ENCODE measurements around the gene GIT2.

GIT2 gene

GRCh38 chr12:109946505-109946904, 49.7 kb downstream of the GIT2 start:
- Histone ChIP-seq H3K27ac (no peak overlapping the region), H3K9ac (no peak overlapping the region), H3K4me1 (ENCODE audit: low read depth, poor library complexity, severe bottlenecking) (no peaks in the 10 kb centered on the region)

GRCh38 chr12:109944561-109945359, 51.4 kb downstream of the GIT2 start:
- Histone ChIP-seq H3K4me2 (no peak overlapping the region), H3K9ac (no peak overlapping the region), H3K4me1 (ENCODE audit: low read depth, poor library complexity, severe bottlenecking) (no peaks in the 10 kb centered on the region), H2AFZ (ENCODE audit: low read depth) (no peak overlapping the region), H4K20me1 (ENCODE audit: insufficient read depth) (no peaks in the 10 kb centered on the region), H3K4me3 (IDR thresholded peaks at IDR 0.05; ENCODE audit: insufficient read depth, low read depth, low read length) (no peak overlapping the region), H3K27me3 (ENCODE audit: insufficient read depth, low read depth) (no peaks in the 10 kb centered on the region), H3K36me3 (ENCODE audit: insufficient read depth) (no peaks in the 10 kb centered on the region), H3K27ac (no peak overlapping the region), H3K79me2 (ENCODE audit: insufficient read depth, low read depth) (no peaks in the 10 kb centered on the region)
- TF ChIP-seq CTCF (conservative IDR thresholded peaks at IDR 0.05; ENCODE audit: low read depth, low read length) = no peak

More at GRCh38 chr12:109946505-109946904, 49.7 kb downstream of the GIT2 start:
- TF ChIP-seq CTCF (conservative IDR thresholded peaks at IDR 0.05; ENCODE audit: low read depth, low read length) = no peak
- H3K27me3 ChIP-seq (ENCODE audit: insufficient read depth, low read depth) = no peaks in the 10 kb centered on the region
- H3K79me2 ChIP-seq (ENCODE audit: insufficient read depth, low read depth) = no peaks in the 10 kb centered on the region
- H3K4me3 ChIP-seq (IDR thresholded peaks at IDR 0.05; ENCODE audit: insufficient read depth, low read depth, low read length) = no peak overlapping the region
- H3K36me3 ChIP-seq (ENCODE audit: insufficient read depth) = no peaks in the 10 kb centered on the region
- H2AFZ ChIP-seq (ENCODE audit: low read depth) = no peak overlapping the region
- H4K20me1 ChIP-seq (ENCODE audit: insufficient read depth) = no peaks in the 10 kb centered on the region
- no peak overlapping the region for H3K4me2 ChIP-seq

GRCh38 chr12:109943811-109944210, 52.4 kb downstream of the GIT2 start:
- Histone ChIP-seq H3K36me3 (ENCODE audit: insufficient read depth) (no peaks in the 10 kb centered on the region), H3K4me1 (ENCODE audit: low read depth, poor library complexity, severe bottlenecking) (no peaks in the 10 kb centered on the region)

GRCh38 chr12:109940339-109940923, 55.7 kb downstream of the GIT2 start:
- TF ChIP-seq CTCF (conservative IDR thresholded peaks at IDR 0.05; ENCODE audit: low read depth, low read length) = no peak
- H3K27ac ChIP-seq = no peak overlapping the region
- no peak overlapping the region for H3K4me3 ChIP-seq (IDR thresholded peaks at IDR 0.05; ENCODE audit: insufficient read depth, low read depth, low read length)
- H3K9ac ChIP-seq = no peak overlapping the region
- no peak overlapping the region for H2AFZ ChIP-seq (ENCODE audit: low read depth)
- no peaks in the 10 kb centered on the region for H4K20me1 ChIP-seq (ENCODE audit: insufficient read depth)
- H3K79me2 ChIP-seq (ENCODE audit: insufficient read depth, low read depth) = no peaks in the 10 kb centered on the region
- H3K4me1 ChIP-seq (ENCODE audit: low read depth, poor library complexity, severe bottlenecking) = no peaks in the 10 kb centered on the region
- H3K4me2 ChIP-seq = no peak overlapping the region
- H3K27me3 ChIP-seq (ENCODE audit: insufficient read depth, low read depth) = no peaks in the 10 kb centered on the region
- H3K36me3 ChIP-seq (ENCODE audit: insufficient read depth) = no peaks in the 10 kb centered on the region

More at GRCh38 chr12:109943811-109944210, 52.4 kb downstream of the GIT2 start:
- no peak overlapping the region for H3K4me3 ChIP-seq (IDR thresholded peaks at IDR 0.05; ENCODE audit: insufficient read depth, low read depth, low read length)
- no peak overlapping the region for H2AFZ ChIP-seq (ENCODE audit: low read depth)
- no peaks in the 10 kb centered on the region for H3K79me2 ChIP-seq (ENCODE audit: insufficient read depth, low read depth)
- H3K27me3 ChIP-seq (ENCODE audit: insufficient read depth, low read depth) = no peaks in the 10 kb centered on the region
- no peak overlapping the region for H3K4me2 ChIP-seq
- no peaks in the 10 kb centered on the region for H4K20me1 ChIP-seq (ENCODE audit: insufficient read depth)
- no peak for TF ChIP-seq CTCF (conservative IDR thresholded peaks at IDR 0.05; ENCODE audit: low read depth, low read length)
- H3K27ac ChIP-seq = no peak overlapping the region
- no peak overlapping the region for H3K9ac ChIP-seq
